DOHH2 (cell line): ENCODE results near the gene FAM217B.

Source experiments
- EZH2phosphoT487 ChIP-seq: fragments of 200-600 bp; sonication (generic); IDR thresholded peaks from 2 replicates; pipeline ENCODE4 v1.6.1; 2017; ENCODE audit warnings: borderline replicate concordance, mild to moderate bottlenecking, antibody characterized with exemption, low read length, moderate library complexity, mixed read lengths
- TF ChIP-seq, protein P1 (sequence below): fragments of 200-600 bp; sonication (generic); IDR thresholded peaks from one replicate; pipeline ENCODE4 v1.5.1; 2014; ENCODE audit warnings: antibody characterized with exemption, mild to moderate bottlenecking, low read depth, low read length; ENCODE audit not compliant: poor library complexity, severe bottlenecking

DNA sequence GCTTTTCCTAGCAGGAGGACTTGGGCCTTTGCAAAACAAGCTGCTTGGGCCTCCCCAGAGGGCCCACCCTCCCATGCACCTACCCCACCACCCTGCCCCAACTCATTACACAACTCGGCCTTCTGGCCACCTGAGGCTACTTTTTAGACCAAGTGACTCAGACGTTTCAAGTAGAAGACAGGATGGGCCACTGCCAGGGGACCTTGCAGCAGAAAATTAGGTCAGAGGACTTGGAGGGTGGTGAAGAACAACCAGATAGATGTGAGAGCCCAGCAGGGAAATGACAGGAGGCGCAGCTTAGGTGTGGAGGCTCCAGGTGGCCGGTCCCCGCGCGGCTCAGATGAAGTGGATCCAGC lies 1.5 kb upstream of the FAM217B start:
- TF ChIP-seq, protein P1, sequence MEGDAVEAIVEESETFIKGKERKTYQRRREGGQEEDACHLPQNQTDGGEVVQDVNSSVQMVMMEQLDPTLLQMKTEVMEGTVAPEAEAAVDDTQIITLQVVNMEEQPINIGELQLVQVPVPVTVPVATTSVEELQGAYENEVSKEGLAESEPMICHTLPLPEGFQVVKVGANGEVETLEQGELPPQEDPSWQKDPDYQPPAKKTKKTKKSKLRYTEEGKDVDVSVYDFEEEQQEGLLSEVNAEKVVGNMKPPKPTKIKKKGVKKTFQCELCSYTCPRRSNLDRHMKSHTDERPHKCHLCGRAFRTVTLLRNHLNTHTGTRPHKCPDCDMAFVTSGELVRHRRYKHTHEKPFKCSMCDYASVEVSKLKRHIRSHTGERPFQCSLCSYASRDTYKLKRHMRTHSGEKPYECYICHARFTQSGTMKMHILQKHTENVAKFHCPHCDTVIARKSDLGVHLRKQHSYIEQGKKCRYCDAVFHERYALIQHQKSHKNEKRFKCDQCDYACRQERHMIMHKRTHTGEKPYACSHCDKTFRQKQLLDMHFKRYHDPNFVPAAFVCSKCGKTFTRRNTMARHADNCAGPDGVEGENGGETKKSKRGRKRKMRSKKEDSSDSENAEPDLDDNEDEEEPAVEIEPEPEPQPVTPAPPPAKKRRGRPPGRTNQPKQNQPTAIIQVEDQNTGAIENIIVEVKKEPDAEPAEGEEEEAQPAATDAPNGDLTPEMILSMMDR, result no peak
- no peak for TF ChIP-seq EZH2phosphoT487
